Heart right ventricle (tissue), 16 donors: ENCODE data around the gene SMARCE1. TPM values are rescaled to one million over a fixed set of nuclear protein-coding genes. Genes with fewer than 3 reads are reported as not detected.
A peak's percentile ranks its signal among the peaks of the same experiment; 100 is the strongest.

Experiments
- ATAC-seq, 8 donors: fragments of 200-7000 bp; cut with Tn5 transposase; one replicate each; pipeline ENCODE4 v1.9.1; 2020; ENCODE audit warnings: mild to moderate bottlenecking in 8 of 8, moderate library complexity in 8 of 8, moderate number of reproducible peaks in 1 of 8
- DNase-seq, 2 donors: peaks; one replicate each; pipeline ENCODE4 v3.0.0-alpha.2; 2020
- H3K27ac ChIP-seq, 10 donors: fragments of 200-600 bp; sonication (generic) in 2 of 10; one replicate each; pipeline versions ENCODE4 v1.5.0 to v1.8.0; 2020 to 2022; ENCODE audit warnings: mild to moderate bottlenecking in 3 of 10
- H3K27me3 ChIP-seq, 7 donors: fragments of 200-600 bp; one replicate each; pipeline ENCODE4 v1.8.0; 2021 to 2022; ENCODE audit warnings: mild to moderate bottlenecking in 2 of 7
- H3K36me3 ChIP-seq, 9 donors: fragments of 200-600 bp; sonication (generic) in 1 of 9; one replicate each; pipeline versions ENCODE4 v1.5.0 to v1.8.0; 2020 to 2022; ENCODE audit warnings: mild to moderate bottlenecking in 2 of 9
- H3K4me1 ChIP-seq, 9 donors: fragments of 200-600 bp; sonication (generic) in 1 of 9; one replicate each; pipeline versions ENCODE4 v1.5.0 to v1.8.0; 2020 to 2022; ENCODE audit warnings: mild to moderate bottlenecking in 4 of 9
- H3K4me3 ChIP-seq, 10 donors: fragments of 200-600 bp; sonication (generic) in 2 of 10; one replicate each; pipeline versions ENCODE4 v1.5.0 to v1.8.0; 2020 to 2022; ENCODE audit warnings: mild to moderate bottlenecking in 7 of 10, moderate library complexity in 2 of 10
- H3K9me3 ChIP-seq, 11 donors: fragments of 200-600 bp in 10 of 11; sonication (generic) in 2 of 11; one replicate each; pipeline versions ENCODE4 v1.5.0 to v1.8.0; 2013 to 2022; ENCODE audit warnings: mild to moderate bottlenecking in 2 of 11, control low read depth in 1 of 11, moderate library complexity in 1 of 11
- WGBS, 2 donors: extraction: QIAGEN DNeasy Blood & Tissue Kit; methylation state at CpG; one replicate each; pipeline ENCODE4 v1.1.7; 2013; ENCODE audit warnings: inconsistent platforms in 1 of 2; 5-methylcytosine and 5-hydroxymethylcytosine counted together
- intact Hi-C, 10 donors: fragments of 100-400 bp; cut with DNase I; formaldehyde crosslinking; loops; one replicate each; pipeline versions ENCODE4 v1.11.1 to v1.14.2; 2022
- long read RNA-seq, 3 donors: library from polyadenylated mRNA; unstranded; transcript quantifications; one replicate each; pipeline ENCODE4 v2.0.0, GENCODE V29; 2020 to 2021
- polyA plus RNA-seq, 2 donors: library from polyadenylated mRNA; stranded (reverse); fragments of 200-250 nt; gene quantifications; one replicate each; pipeline ENCODE4 v1.2.3, GENCODE V29; 2013
- total RNA-seq, 10 donors: library from RNA; stranded (reverse); fragmentation: NEBNext Ultra II Directional in 3 of 10; extraction: Animal tissue kit (Norgen Biotek cat#: 25700) in 3 of 10; gene quantifications; one replicate each; pipeline versions ENCODE4 v1.2.1 to v1.2.4, GENCODE V29; 2021 to 2023
- TF ChIP-seq, protein P1 (sequence below), 9 donors: fragments of 200-600 bp; sonication (generic) in 2 of 9; IDR thresholded peaks; one replicate each; pipeline versions ENCODE4 v1.5.0 to v1.8.0; 2021 to 2022; ENCODE audit warnings: antibody characterized with exemption in 9 of 9, mild to moderate bottlenecking in 5 of 9, moderate library complexity in 1 of 9
- donor health status: Arrhythmogenic right ventricular cardiomyopathy.
- donor health status: ischemic (EF 13 %, LVEDD 7.1; RV severe dilation, severe dysfunction).
- donor health status: healthy with polysubstance abuse.
- donor health status: DM: no; HTN: yes; CAD: no.
- donor health status: DM: no; HTN: no; CAD: no.
- donor health status: ischemic (EF 25% LVEDD 6.9; RV normal size, moderate dysfunction).
- donor health status: ischemic (EF 25% LVEDD 5.7; RV mildly dilated, moderate dysfunction).
- donor health status: healthy.
- donor health status: DM: yes; HTN: yes; CAD: no.
- donor health status: Ischemic cardiomyopathy.
- donor health status: ischemic (EF 35%, LVEDD 5.7; RV mildly dilated, moderate dysfunction).
- donor health status: nonischemic (EF 11% LVEDD 7.7; RV severe dilation, severe dysfunction).
- donor health status: DM: yes; HTN: yes; CAD: no.
- donor health status: PGD.
- donor health status: ischemic (EF 29% LVEDD 5.4; RV normal size, mild dysfunction).
- donor health status: nonischemic (EF 23%, LVEDD 6.1; RV moderate dilation, normal function).

SMARCE1 gene
- 10 to 100 TPM; 57.8 to 85.5 (median 68.8) TPM for total RNA-seq
- 10 to 100 TPM; 48.6 to 50.9 TPM for polyA plus RNA-seq
- long read RNA-seq, donor 1, full-length matches to known transcripts, result 34 of 39 reads
- long read RNA-seq, donor 1, partial matches to known transcripts, result 5 of 39 reads
- long read RNA-seq, donor 1, other reads (novel, unspliced or antisense), result 0 of 39 reads
- long read RNA-seq, donor 2, full-length matches to known transcripts, result 49 of 58 reads
- long read RNA-seq, donor 2, partial matches to known transcripts, result 7 of 58 reads
- long read RNA-seq, donor 2, other reads (novel, unspliced or antisense), result 2 of 58 reads
- long read RNA-seq, donor 3, full-length matches to known transcripts, result 81 of 105 reads
- long read RNA-seq, donor 3, partial matches to known transcripts, result 16 of 105 reads
- long read RNA-seq, donor 3, other reads (novel, unspliced or antisense), result 8 of 105 reads

DNA sequence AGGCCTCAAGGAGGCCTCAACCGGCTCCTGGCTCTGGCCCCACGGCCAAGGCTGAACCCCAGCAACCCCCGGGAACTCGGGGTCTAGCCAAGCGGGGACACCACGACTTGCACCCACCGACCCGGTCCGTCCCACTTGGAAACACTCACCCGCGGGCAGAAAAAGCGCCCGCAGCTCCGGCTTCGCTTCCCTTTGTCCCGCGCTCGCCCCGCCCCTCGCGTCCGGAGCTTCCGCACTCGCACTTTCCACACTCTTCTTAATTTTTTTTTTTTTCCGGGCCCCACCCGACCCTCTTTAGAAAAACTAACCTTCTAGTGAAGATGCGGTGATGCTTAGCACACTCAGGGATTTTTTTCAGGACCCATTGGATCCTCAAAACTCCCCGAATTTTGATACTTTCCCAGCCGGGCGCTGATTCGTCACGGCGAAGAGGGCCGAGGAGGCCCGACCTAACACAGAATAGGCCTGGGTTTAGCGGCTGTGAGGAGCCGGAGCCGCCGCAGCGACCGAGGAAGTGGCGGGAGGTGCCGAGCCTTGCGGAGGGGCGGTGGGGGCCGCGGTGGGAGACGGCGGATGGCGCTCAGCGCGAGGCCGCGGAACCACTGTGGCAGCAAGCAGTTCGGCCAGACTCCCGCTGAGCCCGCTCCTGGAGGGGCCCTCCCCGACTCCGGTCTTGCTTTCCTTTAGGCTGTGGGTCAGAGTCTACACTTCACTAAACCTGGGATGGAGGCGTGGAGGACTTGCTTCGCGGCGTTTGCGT, at the start of gene SMARCE1:
SMARCE1 (minus strand) TSS at position 195 of the 760 bp plus-strand sequence. CDS start 2,016 bp downstream, outside the sequence.
- TF ChIP-seq, protein P1, sequence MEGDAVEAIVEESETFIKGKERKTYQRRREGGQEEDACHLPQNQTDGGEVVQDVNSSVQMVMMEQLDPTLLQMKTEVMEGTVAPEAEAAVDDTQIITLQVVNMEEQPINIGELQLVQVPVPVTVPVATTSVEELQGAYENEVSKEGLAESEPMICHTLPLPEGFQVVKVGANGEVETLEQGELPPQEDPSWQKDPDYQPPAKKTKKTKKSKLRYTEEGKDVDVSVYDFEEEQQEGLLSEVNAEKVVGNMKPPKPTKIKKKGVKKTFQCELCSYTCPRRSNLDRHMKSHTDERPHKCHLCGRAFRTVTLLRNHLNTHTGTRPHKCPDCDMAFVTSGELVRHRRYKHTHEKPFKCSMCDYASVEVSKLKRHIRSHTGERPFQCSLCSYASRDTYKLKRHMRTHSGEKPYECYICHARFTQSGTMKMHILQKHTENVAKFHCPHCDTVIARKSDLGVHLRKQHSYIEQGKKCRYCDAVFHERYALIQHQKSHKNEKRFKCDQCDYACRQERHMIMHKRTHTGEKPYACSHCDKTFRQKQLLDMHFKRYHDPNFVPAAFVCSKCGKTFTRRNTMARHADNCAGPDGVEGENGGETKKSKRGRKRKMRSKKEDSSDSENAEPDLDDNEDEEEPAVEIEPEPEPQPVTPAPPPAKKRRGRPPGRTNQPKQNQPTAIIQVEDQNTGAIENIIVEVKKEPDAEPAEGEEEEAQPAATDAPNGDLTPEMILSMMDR (IDR thresholded peaks at IDR 0.05), result no peak
- Histone ChIP-seq H3K4me3 (peak within 1 kb of the TSS; percentile 76 to 96 (median 90)), H3K4me1 (peaks cover 14 to 48% (median 33%) of the 10 kb centered on the region in 9 donors), H3K36me3 (peaks cover 0 to 31% (median 12%) of the 10 kb centered on the region in 9 donors), H3K27ac (peak within 1 kb of the TSS; percentile 96 to 100 (median 99)), H3K9me3 (no peaks in the 10 kb centered on the region), H3K27me3 (no peaks in the 10 kb centered on the region)
- DNase-seq, result peak; percentile 70 to 74
- ATAC-seq, result peak; percentile 88 to 94 (median 92)
- WGBS, 2 donors, result 1% methylated on average over 64 of the region's 64 CpGs
- intact Hi-C loops, result no loop called here

DNA sequence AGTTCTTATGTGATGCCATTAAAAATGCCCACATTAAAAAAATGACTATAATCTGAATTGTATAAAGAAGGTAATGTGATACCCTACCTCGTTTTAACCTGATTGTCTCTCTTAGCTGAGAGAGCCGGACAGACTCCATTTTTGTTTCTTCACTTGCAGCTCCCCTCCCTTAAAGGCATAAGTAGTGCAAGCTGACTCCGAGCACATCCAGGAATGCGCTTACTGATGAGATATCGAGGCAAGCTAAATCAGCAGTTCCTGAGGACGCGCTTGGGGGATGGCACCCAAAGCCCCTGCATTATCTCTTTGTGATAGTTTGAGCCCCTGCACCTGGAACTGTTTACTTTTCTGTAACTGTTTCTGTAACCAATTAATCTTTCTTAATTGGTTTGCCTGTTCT, 49.7 kb upstream of the SMARCE1 start:
- Histone ChIP-seq H3K9me3 (no peaks in the 10 kb centered on the region), H3K27ac (no peak overlapping the region), H3K27me3 (peaks cover 0 to 46% (median 32%) of the 10 kb centered on the region in 7 donors), H3K36me3 (no peaks in the 10 kb centered on the region), H3K4me1 (peaks cover 0 to 7% (median 0%) of the 10 kb centered on the region in 9 donors), H3K4me3 (no peak overlapping the region)
- no peak for DNase-seq
- ATAC-seq, result no peak
- TF ChIP-seq, protein P1 (IDR thresholded peaks at IDR 0.05), result no peak
- intact Hi-C loops, result no loop called here
- WGBS, 2 donors, result 18 to 33% methylated on average over 7 of the region's 7 CpGs

GRCh38 chr17:40696651-40697072, 49.0 kb upstream of the SMARCE1 start:
- peaks cover 0 to 7% (median 0%) of the 10 kb centered on the region in 9 donors for H3K4me1 ChIP-seq
- no peak for DNase-seq
- H3K27me3 ChIP-seq, result peaks cover 0 to 44% (median 29%) of the 10 kb centered on the region in 7 donors
- H3K36me3 ChIP-seq, result no peaks in the 10 kb centered on the region
- no peaks in the 10 kb centered on the region for H3K9me3 ChIP-seq
- no peak for ATAC-seq
- no peak overlapping the region for H3K4me3 ChIP-seq
- H3K27ac ChIP-seq, result no peak overlapping the region
- TF ChIP-seq, protein P1 (IDR thresholded peaks at IDR 0.05), result no peak
- intact Hi-C loops, result no loop called here
- 75 to 76% methylated on average over 3 of the region's 3 CpGs for WGBS, 2 donors

DNA sequence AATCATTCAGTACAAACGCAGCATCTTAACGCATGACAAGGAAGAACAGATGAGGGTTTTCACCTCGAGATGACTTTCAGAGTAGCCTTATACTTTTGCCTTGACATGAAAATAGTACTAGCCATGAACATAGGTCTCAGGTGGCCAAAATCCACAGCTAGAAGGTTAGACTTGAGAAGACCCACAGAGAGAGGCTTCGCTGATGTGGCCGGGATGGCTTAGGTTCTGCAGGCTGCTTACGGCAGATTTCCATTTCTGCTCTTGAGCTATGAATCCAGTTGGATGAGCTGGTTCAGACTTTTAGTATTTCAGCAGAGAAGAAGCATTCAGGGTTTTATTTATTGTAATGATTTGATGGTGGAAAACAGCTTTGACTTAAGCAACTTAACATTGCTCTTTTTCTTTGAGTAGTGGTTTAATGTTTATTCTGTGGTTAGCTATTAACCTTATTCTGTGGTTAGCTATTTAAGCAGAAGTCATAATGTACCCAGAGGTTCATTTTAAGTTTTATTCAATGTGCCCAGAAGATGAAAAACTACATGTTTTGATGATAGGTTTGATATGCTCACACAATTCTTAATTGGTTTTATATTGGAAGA, 48.4 kb upstream of the SMARCE1 start:
- H3K27ac ChIP-seq, result no peak overlapping the region
- TF ChIP-seq, protein P1 (IDR thresholded peaks at IDR 0.05), result no peak
- DNase-seq, result no peak
- no peaks in the 10 kb centered on the region for H3K36me3 ChIP-seq
- intact Hi-C loops, result no loop called here
- WGBS, 2 donors, result 90 to 93% methylated on average over 6 of the region's 6 CpGs
- peaks cover 0 to 7% (median 0%) of the 10 kb centered on the region in 9 donors for H3K4me1 ChIP-seq
- no peak for ATAC-seq
- no peak overlapping the region for H3K4me3 ChIP-seq
- peaks cover 0 to 43% (median 27%) of the 10 kb centered on the region in 7 donors for H3K27me3 ChIP-seq
- H3K9me3 ChIP-seq, result no peaks in the 10 kb centered on the region
